HG02973 (cell line): Measurements from ENCODE around the gene EMC1.
"Not testable (repeated sequence)": the region's sequence is repeated elsewhere in the genome, so short reads cannot be mapped to it uniquely, and the experiment has no call there.

Experiments used
- ATAC-seq: cut with Tn5 transposase; IDR thresholded peaks from one replicate; pipeline ENCODE4 v1.9.1; 2021; ENCODE audit warnings: moderate library complexity; ENCODE audit not compliant: unreplicated experiment

EMC1 gene

GRCh38 chr1:19196331-19196730 is 55.0 kb downstream of the EMC1 start:
- no peak for ATAC-seq

GRCh38 chr1:19193004-19193403 is 58.3 kb downstream of the EMC1 start:
- ATAC-seq = no peak

GRCh38 chr1:19191811-19192210 is 59.5 kb downstream of the EMC1 start:
- ATAC-seq = no peak

- ATAC-seq = no peak
These were observed 60.9 kb downstream of the EMC1 start for GRCh38 chr1:19190468-19190867.

- no peak for ATAC-seq
These were observed 62.1 kb downstream of the EMC1 start for GRCh38 chr1:19189270-19189669.

GRCh38 chr1:19187852-19188251 is 63.5 kb downstream of the EMC1 start:
- no peak for ATAC-seq

- no peak for ATAC-seq
These were observed 65.3 kb downstream of the EMC1 start for GRCh38 chr1:19186001-19186400.

- no peak for ATAC-seq
These were observed 69.1 kb downstream of the EMC1 start for GRCh38 chr1:19182223-19182622.

GRCh38 chr1:19180265-19180657 is 71.1 kb downstream of the EMC1 start:
- not testable (repeated sequence) for ATAC-seq

GRCh38 chr1:19179597-19180264 is 71.6 kb downstream of the EMC1 start:
- no peak for ATAC-seq

GRCh38 chr1:19178734-19179398 is 72.5 kb downstream of the EMC1 start:
- no peak for ATAC-seq

- no peak for ATAC-seq
These were observed 73.5 kb downstream of the EMC1 start for GRCh38 chr1:19177811-19178210.

- ATAC-seq = no peak
These were observed 81.7 kb downstream of the EMC1 start for GRCh38 chr1:19169642-19170041.

GRCh38 chr1:19167140-19167539 is 84.2 kb downstream of the EMC1 start:
- ATAC-seq = no peak

- no peak for ATAC-seq
These were observed 85.3 kb downstream of the EMC1 start for GRCh38 chr1:19166066-19166465.
